ENCODE measurements around the gene CCR7.

The CCR7 gene

GRCh38 chr17:40541873-40542557 lies 23.3 kb downstream of the CCR7 start:
- no peaks in the 10 kb centered on the region for H3K9me3 ChIP-seq
- H3K27ac ChIP-seq = no peak overlapping the region
- peaks cover 1% of the 10 kb centered on the region for H3K27me3 ChIP-seq
- no peak for TF ChIP-seq CTCF (IDR thresholded peaks at IDR 0.05)
- H3K4me1 ChIP-seq (ENCODE audit: control insufficient read depth in 1 of 2, insufficient read depth in 1 of 2, low read depth in 1 of 2, low read length in 1 of 2) = no peaks in the 10 kb centered on the region
- no peaks in the 10 kb centered on the region for H3K36me3 ChIP-seq
- no peak overlapping the region for H3K4me3 ChIP-seq (ENCODE audit: low read depth in 1 of 2, low read length in 1 of 2)

GRCh38 chr17:40541060-40541872 lies 24.0 kb downstream of the CCR7 start:
- H3K4me1 ChIP-seq (ENCODE audit: control insufficient read depth in 1 of 2, insufficient read depth in 1 of 2, low read depth in 1 of 2, low read length in 1 of 2) = no peaks in the 10 kb centered on the region
- no peaks in the 10 kb centered on the region for H3K36me3 ChIP-seq
- no peak for TF ChIP-seq CTCF (IDR thresholded peaks at IDR 0.05)
- no peak overlapping the region for H3K4me3 ChIP-seq (ENCODE audit: low read depth in 1 of 2, low read length in 1 of 2)
- H3K27ac ChIP-seq = no peak overlapping the region
- peaks cover 8% of the 10 kb centered on the region for H3K27me3 ChIP-seq
- H3K9me3 ChIP-seq = no peaks in the 10 kb centered on the region

GRCh38 chr17:40540448-40540847 lies 24.8 kb downstream of the CCR7 start:
- H3K36me3 ChIP-seq = no peaks in the 10 kb centered on the region
- no peak overlapping the region for H3K4me3 ChIP-seq (ENCODE audit: low read depth in 1 of 2, low read length in 1 of 2)
- H3K27me3 ChIP-seq = peaks cover 12% of the 10 kb centered on the region
- no peaks in the 10 kb centered on the region for H3K4me1 ChIP-seq (ENCODE audit: control insufficient read depth in 1 of 2, insufficient read depth in 1 of 2, low read depth in 1 of 2, low read length in 1 of 2)
- no peaks in the 10 kb centered on the region for H3K9me3 ChIP-seq
- H3K27ac ChIP-seq = no peak overlapping the region
- no peak for TF ChIP-seq CTCF (IDR thresholded peaks at IDR 0.05)

- Histone ChIP-seq H3K9me3 (no peaks in the 10 kb centered on the region), H3K4me1 (ENCODE audit: control insufficient read depth in 1 of 2, insufficient read depth in 1 of 2, low read depth in 1 of 2, low read length in 1 of 2) (no peaks in the 10 kb centered on the region), H3K4me3 (ENCODE audit: low read depth in 1 of 2, low read length in 1 of 2) (no peak overlapping the region), H3K27me3 (peaks cover 17% of the 10 kb centered on the region), H3K36me3 (no peaks in the 10 kb centered on the region), H3K27ac (no peak overlapping the region)
- TF ChIP-seq CTCF (IDR thresholded peaks at IDR 0.05) = no peak
Observed at GRCh38 chr17:40539711-40540411, 25.4 kb downstream of the CCR7 start.

- Histone ChIP-seq H3K27me3 (peaks cover 19% of the 10 kb centered on the region), H3K4me1 (ENCODE audit: control insufficient read depth in 1 of 2, insufficient read depth in 1 of 2, low read depth in 1 of 2, low read length in 1 of 2) (no peaks in the 10 kb centered on the region), H3K27ac (no peak overlapping the region), H3K9me3 (no peaks in the 10 kb centered on the region), H3K4me3 (ENCODE audit: low read depth in 1 of 2, low read length in 1 of 2) (no peak overlapping the region), H3K36me3 (no peaks in the 10 kb centered on the region)
- no peak for TF ChIP-seq CTCF (IDR thresholded peaks at IDR 0.05)
Observed at GRCh38 chr17:40538936-40539705, 26.2 kb downstream of the CCR7 start.

All from neutrophil (primary cell).